NCI-H526 treated with DMSO at 0.1 percent for 48 hours (cell line): Measurements from ENCODE around the gene ANKRD40CL.

Source experiments
- DNase-seq: peaks from one replicate; lab custom pipeline; 2025; lab: John Stamatoyannopoulos, UW

ANKRD40CL gene

GRCh38 chr17:50712641-50713040 lies 54.7 kb downstream of the ANKRD40CL start:
- no peak for DNase-seq
